ENCODE measurements around the gene MSTO1.

DNA sequence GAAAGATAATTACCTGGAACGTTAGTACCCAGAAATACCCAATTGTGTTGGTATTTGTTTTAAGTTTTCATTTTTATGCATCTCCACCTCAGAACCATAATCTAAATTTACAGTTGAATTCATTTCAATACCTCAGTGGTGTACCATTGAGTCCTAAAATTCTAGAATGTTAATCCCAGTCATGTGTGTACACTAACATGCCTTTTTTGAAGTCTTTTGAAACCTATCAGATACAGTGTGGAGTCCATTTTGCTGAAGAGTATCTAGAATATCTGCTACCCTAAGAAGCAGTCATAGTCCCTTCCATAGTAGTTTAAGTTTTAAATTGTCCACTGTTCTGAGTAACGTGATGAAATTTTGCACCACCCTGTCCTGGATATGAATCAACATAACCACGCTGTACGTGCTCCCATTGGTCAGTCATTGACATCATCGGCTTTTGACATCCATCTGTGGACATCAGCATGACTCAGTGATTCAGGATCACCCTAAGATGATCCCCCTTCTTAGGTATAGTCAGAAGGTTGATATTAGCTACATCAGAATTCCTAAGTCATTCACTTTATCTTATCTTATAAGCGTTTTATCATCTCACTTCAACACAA, 39.9 kb upstream of the MSTO1 start:
- TF ChIP-seq, protein P1, sequence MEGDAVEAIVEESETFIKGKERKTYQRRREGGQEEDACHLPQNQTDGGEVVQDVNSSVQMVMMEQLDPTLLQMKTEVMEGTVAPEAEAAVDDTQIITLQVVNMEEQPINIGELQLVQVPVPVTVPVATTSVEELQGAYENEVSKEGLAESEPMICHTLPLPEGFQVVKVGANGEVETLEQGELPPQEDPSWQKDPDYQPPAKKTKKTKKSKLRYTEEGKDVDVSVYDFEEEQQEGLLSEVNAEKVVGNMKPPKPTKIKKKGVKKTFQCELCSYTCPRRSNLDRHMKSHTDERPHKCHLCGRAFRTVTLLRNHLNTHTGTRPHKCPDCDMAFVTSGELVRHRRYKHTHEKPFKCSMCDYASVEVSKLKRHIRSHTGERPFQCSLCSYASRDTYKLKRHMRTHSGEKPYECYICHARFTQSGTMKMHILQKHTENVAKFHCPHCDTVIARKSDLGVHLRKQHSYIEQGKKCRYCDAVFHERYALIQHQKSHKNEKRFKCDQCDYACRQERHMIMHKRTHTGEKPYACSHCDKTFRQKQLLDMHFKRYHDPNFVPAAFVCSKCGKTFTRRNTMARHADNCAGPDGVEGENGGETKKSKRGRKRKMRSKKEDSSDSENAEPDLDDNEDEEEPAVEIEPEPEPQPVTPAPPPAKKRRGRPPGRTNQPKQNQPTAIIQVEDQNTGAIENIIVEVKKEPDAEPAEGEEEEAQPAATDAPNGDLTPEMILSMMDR (IDR thresholded peaks at IDR 0.05): no peak
- TF ChIP-seq POLR2A (IDR thresholded peaks at IDR 0.05) (no peak), POLR2AphosphoS5 (IDR thresholded peaks at IDR 0.05; ENCODE audit: insufficient read depth in 1 of 2, low read depth in 1 of 2) (no peak)
